Stimulated activated naive CD8-positive, alpha-beta T cell treated with anti-CD3 and anti-CD28 coated beads, Interleukin-15, Interleukin-2, amounts not matched to agents 100 U/mL and 50 U/mL, for 24 hours (primary cell): Measurements from ENCODE around the gene MST1R.

Source experiments
- ATAC-seq: fragments of 150-1000 bp; cut with Tn5 transposase; one replicate; pipeline ENCODE4 v1.10.0; 2021
- DNase-seq: peaks from one replicate; pipeline ENCODE4 v3.0.0; 2021

The MST1R gene

DNA sequence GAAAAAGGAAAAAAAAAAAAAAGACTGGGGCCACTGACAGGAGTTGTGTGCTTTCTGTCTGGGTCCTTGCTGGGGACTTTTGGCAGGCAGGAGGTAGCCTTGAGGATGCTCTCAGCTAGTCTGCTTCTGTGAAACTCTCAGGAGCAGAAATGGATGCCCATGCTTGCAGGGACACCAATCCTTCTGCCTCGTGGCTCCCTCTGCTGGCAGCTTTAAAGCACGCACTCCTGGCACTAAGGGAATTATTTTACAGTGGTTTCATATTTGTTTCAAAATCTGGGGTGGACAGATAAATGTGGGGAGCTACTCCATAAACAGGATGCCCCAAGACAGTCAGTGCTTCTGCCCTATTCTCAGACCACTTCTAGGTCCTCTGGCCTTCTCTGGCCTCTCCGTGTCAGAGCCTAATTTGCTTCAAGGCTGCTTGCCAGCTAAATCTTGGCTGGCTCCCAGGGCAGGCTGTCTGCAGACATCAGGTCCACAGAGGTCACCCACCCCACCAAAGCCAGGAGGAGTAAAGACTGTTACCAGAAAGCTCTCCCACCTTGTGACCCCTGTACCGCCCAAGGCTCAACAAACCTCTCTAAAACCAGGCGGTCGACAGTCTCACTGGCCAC lies 64.4 kb downstream of the MST1R start:
- DNase-seq (peak; percentile 82), ATAC-seq (peak; percentile 67)
